Bone marrow (tissue), 2 donors: ENCODE data around the gene ELK3.

ENCODE experiments used
- DNase-seq, 2 donors: peaks; one replicate each; lab custom pipeline; 2025; lab: John Stamatoyannopoulos, UW

The ELK3 gene

GRCh38 chr12:96193725-96194575 is at the start of gene ELK3:
Gene ELK3, plus strand, starts transcription at chr12:96194375.
- peak; percentile 26 to 41 for DNase-seq

- DNase-seq, result no peak
Observed at GRCh38 chr12:96146747-96147146, 47.4 kb upstream of the ELK3 start.

GRCh38 chr12:96150442-96150841 is 43.7 kb upstream of the ELK3 start:
- no peak for DNase-seq

- DNase-seq, result no peak
Observed at GRCh38 chr12:96152164-96152563, 42.0 kb upstream of the ELK3 start.

- DNase-seq, result no peak
Observed at GRCh38 chr12:96153131-96153725, 40.9 kb upstream of the ELK3 start.

- no peak for DNase-seq
Observed at GRCh38 chr12:96155181-96155580, 39.0 kb upstream of the ELK3 start.

- no peak for DNase-seq
Observed at GRCh38 chr12:96155781-96156180, 38.4 kb upstream of the ELK3 start.

- DNase-seq, result no peak
Observed at GRCh38 chr12:96156211-96156610, 38.0 kb upstream of the ELK3 start.

GRCh38 chr12:96157427-96157826 is 36.7 kb upstream of the ELK3 start:
- no peak for DNase-seq

GRCh38 chr12:96164951-96165811 is 29.0 kb upstream of the ELK3 start:
- DNase-seq, result no peak

- no peak for DNase-seq
Observed at GRCh38 chr12:96166765-96167164, 27.4 kb upstream of the ELK3 start.

- no peak for DNase-seq
Observed at GRCh38 chr12:96167492-96167891, 26.7 kb upstream of the ELK3 start.

- DNase-seq, result peak in 1 of 2 donors; percentile 78
Observed at GRCh38 chr12:96170328-96170727, 23.8 kb upstream of the ELK3 start.

- no peak for DNase-seq
Observed at GRCh38 chr12:96170762-96171161, 23.4 kb upstream of the ELK3 start.

- no peak for DNase-seq
Observed at GRCh38 chr12:96171905-96172304, 22.3 kb upstream of the ELK3 start.

GRCh38 chr12:96172981-96173380 is 21.2 kb upstream of the ELK3 start:
- no peak for DNase-seq

GRCh38 chr12:96176575-96176974 is 17.6 kb upstream of the ELK3 start:
- no peak for DNase-seq

GRCh38 chr12:96177013-96177412 is 17.2 kb upstream of the ELK3 start:
- DNase-seq, result peak; percentile 27 to 99

GRCh38 chr12:96183734-96184370 is 10.3 kb upstream of the ELK3 start:
- DNase-seq, result peak in 1 of 2 donors; percentile 74

GRCh38 chr12:96185914-96186313 is 8.3 kb upstream of the ELK3 start:
- no peak for DNase-seq

- peak in 1 of 2 donors; percentile 59 for DNase-seq
Observed at GRCh38 chr12:96186607-96187301, 7.4 kb upstream of the ELK3 start.
